A549 treated with DMSO at 1 μM for 4 hours (cell line): Measurements from ENCODE around the gene CATSPER4. TPM values are rescaled to one million over a fixed set of nuclear protein-coding genes. Genes with fewer than 3 reads are reported as not detected.

Source experiments
- total RNA-seq: library from RNA; stranded (reverse); fragments of 200-300 nt; extraction: Qiagen RNA extraction; gene quantifications from 5 replicates; pipeline ENCODE4 v1.2.3, GENCODE V29; 2022; ENCODE audit warnings: low read depth

CATSPER4 gene
- not detected in 5 replicates for total RNA-seq

DNA sequence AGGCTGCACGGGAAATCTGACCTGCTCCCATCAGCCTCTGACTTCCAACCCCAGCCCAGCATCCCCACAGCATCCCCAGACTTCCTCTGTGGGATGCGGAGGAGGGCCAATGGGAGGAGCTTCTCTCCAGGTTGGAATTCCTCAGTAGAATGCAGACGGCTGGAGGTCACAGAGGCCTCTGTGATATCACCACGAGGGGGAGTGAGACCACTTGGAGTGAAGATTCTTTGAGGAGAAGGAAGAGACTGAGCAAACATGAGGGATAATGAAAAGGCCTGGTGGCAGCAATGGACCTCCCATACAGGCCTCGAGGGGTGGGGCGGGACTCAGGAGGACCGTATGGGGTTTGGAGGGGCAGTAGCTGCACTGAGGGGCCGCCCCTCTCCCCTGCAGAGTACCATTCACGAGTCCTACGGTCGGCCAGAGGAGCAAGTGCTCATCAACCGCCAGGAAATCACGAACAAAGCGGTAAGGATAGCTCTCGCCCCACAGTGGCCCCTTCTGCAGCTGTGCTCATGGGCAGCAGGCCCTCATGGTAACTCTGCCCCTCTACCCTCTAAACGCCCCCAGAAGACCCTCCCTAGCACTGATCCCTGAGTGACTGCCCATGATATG, at the start of gene CATSPER4:
CATSPER4 (plus strand) TSS at position 230 of the 615 bp plus-strand sequence; CDS start at position 256, 26 bp downstream.

DNA sequence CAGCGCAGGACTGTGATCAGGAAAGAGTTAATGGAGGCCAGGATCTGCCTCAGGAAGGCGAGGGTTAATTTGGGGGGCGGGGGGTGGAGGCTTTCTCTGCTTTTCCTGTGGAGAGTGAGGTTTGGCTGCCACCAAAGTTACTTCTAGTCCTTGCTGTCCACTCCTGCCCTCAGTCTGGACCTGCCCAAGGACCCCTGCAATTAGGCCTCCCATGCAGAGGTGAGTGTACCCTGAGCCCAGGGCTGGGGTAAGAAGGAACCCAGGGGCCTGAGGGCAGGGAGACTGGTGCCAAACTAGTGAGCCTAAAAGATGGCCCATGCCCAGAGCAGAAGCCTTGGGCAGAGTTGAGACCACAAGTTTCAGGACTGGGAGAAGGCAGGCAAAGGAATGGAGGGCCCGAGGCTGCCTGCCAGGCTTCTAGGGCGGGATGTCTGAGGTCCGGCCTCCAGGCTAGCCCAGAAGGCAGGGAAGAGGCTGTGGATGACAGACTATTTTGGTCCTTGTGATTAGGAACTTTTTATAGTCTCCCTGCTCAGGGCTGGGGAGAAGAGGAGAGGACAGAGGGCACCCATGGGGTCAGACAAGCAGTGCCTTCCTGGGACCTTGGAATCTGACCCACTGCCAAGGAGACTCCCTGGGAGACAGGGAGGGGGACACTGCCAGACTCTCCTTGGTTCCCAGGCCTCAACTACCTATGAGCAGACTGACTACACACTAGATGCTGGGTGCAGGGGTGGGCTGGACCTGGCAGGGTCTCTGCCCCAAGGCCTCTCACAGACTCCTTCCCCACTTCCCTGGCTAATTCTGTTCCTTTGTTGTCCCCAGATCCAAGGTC, 31.3 kb upstream of the CATSPER4 start, which contains the start of gene FAM110D:
FAM110D (plus strand) TSS at position 172 of the 835 bp plus-strand sequence. CDS start 2,213 bp downstream, outside the sequence.

GRCh38 chr1:26168410-26169197, 21.8 kb upstream of the CATSPER4 start, which contains the start of gene C1orf232:
C1orf232 (minus strand) TSS chr1:26168963; CDS start chr1:26168499, 464 bp downstream.

DNA sequence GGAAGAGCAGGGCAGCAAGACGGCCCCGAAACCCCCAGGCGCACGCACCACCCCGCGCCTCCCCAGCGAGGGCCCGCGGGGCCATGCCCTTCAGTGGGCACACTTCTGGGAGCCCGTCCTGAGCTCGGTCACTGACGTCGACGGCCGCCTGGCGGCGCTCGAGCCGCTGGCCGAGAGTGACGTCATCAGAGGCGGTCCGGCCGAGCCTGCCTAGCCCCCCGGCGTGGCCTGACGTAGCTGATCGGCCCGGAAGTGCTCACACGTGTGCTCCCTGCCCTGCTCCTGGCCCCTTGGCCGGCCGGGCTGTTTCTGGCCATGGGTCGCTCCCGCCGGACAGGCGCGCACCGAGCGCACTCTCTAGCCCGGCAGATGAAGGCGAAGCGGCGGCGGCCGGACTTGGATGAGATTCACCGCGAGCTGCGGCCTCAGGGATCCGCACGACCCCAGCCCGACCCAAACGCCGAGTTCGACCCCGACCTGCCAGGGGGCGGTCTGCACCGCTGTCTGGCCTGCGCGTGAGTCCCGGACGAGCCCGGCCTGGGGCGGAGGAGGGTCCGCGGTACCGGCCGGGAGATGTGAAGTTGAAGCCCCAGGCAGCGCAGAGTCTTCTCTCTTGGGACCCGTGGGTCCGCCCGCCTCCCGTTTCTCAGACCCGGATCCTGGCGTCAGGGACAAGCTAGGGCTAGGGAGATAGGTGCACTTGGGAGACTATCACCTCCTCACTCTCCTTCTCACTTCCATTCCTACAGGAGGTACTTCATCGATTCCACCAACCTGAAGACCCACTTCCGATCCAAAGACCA, 20.5 kb upstream of the CATSPER4 start, which contains the start of gene ZNF593:
ZNF593 (plus strand) TSS at position 240 of the 803 bp plus-strand sequence; CDS start at position 316, 76 bp downstream.

GRCh38 chr1:26171084-26172072, 19.0 kb upstream of the CATSPER4 start, which contains the start of gene ZNF593OS:
ZNF593OS (minus strand) TSS chr1:26171832; CDS start chr1:26171661, 171 bp downstream.

GRCh38 chr1:26177182-26177684, 13.2 kb upstream of the CATSPER4 start, which contains the start of gene CNKSR1:
CNKSR1 (plus strand) TSS chr1:26177491; CDS start chr1:26177548, 57 bp downstream.

GRCh38 chr1:26233903-26234643, 43.7 kb downstream of the CATSPER4 start, which contains the start of gene CEP85:
CEP85 (plus strand) TSS chr1:26234200; CDS start chr1:26239784, 5,584 bp downstream.

Other genes starting within 250 kb of the CATSPER4 start
- gene PAFAH2, start 192.5 kb upstream of the CATSPER4 start, total RNA-seq = 7.3 to 9.8 TPM (median 8.0 TPM) in 5 replicates
- 0.02 TPM in 1 of 5 replicates, not detected in the others for gene EXTL1, start 168.8 kb upstream of the CATSPER4 start, total RNA-seq
- gene SLC30A2, start 144.5 kb upstream of the CATSPER4 start, total RNA-seq = 0.05 to 0.11 TPM (median 0.06 TPM) in 4 of 5 replicates, not detected in the other
- not detected in 5 replicates for gene TRIM63, start 123.0 kb upstream of the CATSPER4 start, total RNA-seq
- 1.6 to 2.3 TPM (median 2.1 TPM) in 5 replicates for gene PDIK1L, start 78.8 kb upstream of the CATSPER4 start, total RNA-seq
- gene FAM110D, start 31.5 kb upstream of the CATSPER4 start, total RNA-seq = 0.03 to 0.07 TPM (median 0.04 TPM) in 3 of 5 replicates, not detected in the others
- not detected in 5 replicates for gene C1orf232, start 21.6 kb upstream of the CATSPER4 start, total RNA-seq
- gene ZNF593, start 20.7 kb upstream of the CATSPER4 start, total RNA-seq = 53.8 to 74.4 TPM (median 60.3 TPM) in 5 replicates
- 0.07 to 0.78 TPM (median 0.21 TPM) in 4 of 5 replicates, not detected in the other for gene ZNF593OS, start 18.8 kb upstream of the CATSPER4 start, total RNA-seq
- 0.21 to 0.76 TPM (median 0.29 TPM) in 5 replicates for gene CNKSR1, start 13.1 kb upstream of the CATSPER4 start, total RNA-seq
- 13.6 to 15.5 TPM (median 15.2 TPM) in 5 replicates for gene CEP85, start 43.6 kb downstream of the CATSPER4 start, total RNA-seq
- 113 to 158 TPM (median 154 TPM) in 5 replicates for gene SH3BGRL3, start 89.5 kb downstream of the CATSPER4 start, total RNA-seq
- 12.5 to 18.4 TPM (median 15.7 TPM) in 5 replicates for gene UBXN11, start 116.0 kb downstream of the CATSPER4 start, total RNA-seq
- gene CD52, start 127.4 kb downstream of the CATSPER4 start, total RNA-seq = not detected in 5 replicates
- gene CRYBG2, start 163.5 kb downstream of the CATSPER4 start, total RNA-seq = 1.5 to 2.3 TPM (median 1.7 TPM) in 5 replicates
- gene ZNF683, start 182.1 kb downstream of the CATSPER4 start, total RNA-seq = not detected in 5 replicates
- gene LIN28A, start 220.2 kb downstream of the CATSPER4 start, total RNA-seq = not detected in 5 replicates
- 20.8 to 29.8 TPM (median 22.5 TPM) in 5 replicates for gene DHDDS, start 241.7 kb downstream of the CATSPER4 start, total RNA-seq